NB4 (cell line): ENCODE data around the gene DLK1.

Source experiments
- MYC ChIP-seq: IDR thresholded peaks from 2 replicates; pipeline ENCODE4 v1.6.1; 2011; ENCODE audit warnings: low read depth, low read length
- POLR2A ChIP-seq: IDR thresholded peaks from 2 replicates; pipeline ENCODE4 v1.6.1; 2011; ENCODE audit warnings: mild to moderate bottlenecking; ENCODE audit not compliant: insufficient read length; ENCODE audit errors: extremely low read depth
- TF ChIP-seq, protein P1 (sequence below): IDR thresholded peaks from one replicate; pipeline ENCODE4 v1.5.1; 2012; ENCODE audit warnings: low read depth, low read length

- TF ChIP-seq, protein P1, sequence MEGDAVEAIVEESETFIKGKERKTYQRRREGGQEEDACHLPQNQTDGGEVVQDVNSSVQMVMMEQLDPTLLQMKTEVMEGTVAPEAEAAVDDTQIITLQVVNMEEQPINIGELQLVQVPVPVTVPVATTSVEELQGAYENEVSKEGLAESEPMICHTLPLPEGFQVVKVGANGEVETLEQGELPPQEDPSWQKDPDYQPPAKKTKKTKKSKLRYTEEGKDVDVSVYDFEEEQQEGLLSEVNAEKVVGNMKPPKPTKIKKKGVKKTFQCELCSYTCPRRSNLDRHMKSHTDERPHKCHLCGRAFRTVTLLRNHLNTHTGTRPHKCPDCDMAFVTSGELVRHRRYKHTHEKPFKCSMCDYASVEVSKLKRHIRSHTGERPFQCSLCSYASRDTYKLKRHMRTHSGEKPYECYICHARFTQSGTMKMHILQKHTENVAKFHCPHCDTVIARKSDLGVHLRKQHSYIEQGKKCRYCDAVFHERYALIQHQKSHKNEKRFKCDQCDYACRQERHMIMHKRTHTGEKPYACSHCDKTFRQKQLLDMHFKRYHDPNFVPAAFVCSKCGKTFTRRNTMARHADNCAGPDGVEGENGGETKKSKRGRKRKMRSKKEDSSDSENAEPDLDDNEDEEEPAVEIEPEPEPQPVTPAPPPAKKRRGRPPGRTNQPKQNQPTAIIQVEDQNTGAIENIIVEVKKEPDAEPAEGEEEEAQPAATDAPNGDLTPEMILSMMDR, result no peak
- no peak for TF ChIP-seq POLR2A
- no peak for TF ChIP-seq MYC
Observed at GRCh38 chr14:100747736-100748135, 21.0 kb downstream of the DLK1 start.
